Stimulated activated CD4-positive, alpha-beta T cell treated with anti-CD3 and anti-CD28 coated beads, Interleukin-15, amount 100 ng/mL, for 48 hours (primary cell): ENCODE measurements around the gene SESN3.
"Not testable (repeated sequence)": the region's sequence is repeated elsewhere in the genome, so short reads cannot be mapped to it uniquely, and the experiment has no call there.

ENCODE experiments used
- DNase-seq, 2 donors: peaks; one replicate each; pipeline ENCODE4 v3.0.0-alpha.2; 2020; ENCODE audit warnings: low read depth in 2 of 2

SESN3 gene

GRCh38 chr11:95251896-95252295, 20.9 kb upstream of the SESN3 start:
- not testable (repeated sequence) for DNase-seq

- DNase-seq: no peak
Measured at GRCh38 chr11:95248666-95249467, 17.9 kb upstream of the SESN3 start.

- DNase-seq: no peak
Measured at GRCh38 chr11:95247883-95248282, 16.9 kb upstream of the SESN3 start.

GRCh38 chr11:95247127-95247684, 16.2 kb upstream of the SESN3 start:
- no peak for DNase-seq

- no peak for DNase-seq
Measured at GRCh38 chr11:95245581-95245980, 14.6 kb upstream of the SESN3 start.

GRCh38 chr11:95245038-95245437, 14.0 kb upstream of the SESN3 start:
- DNase-seq: no peak

GRCh38 chr11:95243673-95244072, 12.7 kb upstream of the SESN3 start:
- no peak for DNase-seq

GRCh38 chr11:95242845-95243605, 12.0 kb upstream of the SESN3 start:
- DNase-seq: no peak

GRCh38 chr11:95242091-95242844, 11.3 kb upstream of the SESN3 start:
- DNase-seq: no peak

- DNase-seq: no peak
Measured at GRCh38 chr11:95241681-95242081, 10.7 kb upstream of the SESN3 start.

- no peak for DNase-seq
Measured at GRCh38 chr11:95239871-95240649, 9.1 kb upstream of the SESN3 start.

GRCh38 chr11:95232666-95233065, 1.7 kb upstream of the SESN3 start:
- no peak for DNase-seq

- peak; percentile 57 to 61 for DNase-seq
Measured at GRCh38 chr11:95231881-95232605, 1.0 kb upstream of the SESN3 start.

GRCh38 chr11:95230810-95231126, 234 bp downstream of the SESN3 start:
- no peak for DNase-seq

- no peak for DNase-seq
Measured at GRCh38 chr11:95229993-95230809, 801 bp downstream of the SESN3 start.

GRCh38 chr11:95229199-95229992, 1.6 kb downstream of the SESN3 start:
- DNase-seq: no peak

GRCh38 chr11:95228081-95228749, 2.8 kb downstream of the SESN3 start:
- DNase-seq: no peak

GRCh38 chr11:95227060-95227459, 3.9 kb downstream of the SESN3 start:
- DNase-seq: not testable (repeated sequence)
